GM18907 (cell line): ENCODE measurements around the gene KCNT1.

Source experiments
- ATAC-seq: cut with Tn5 transposase; IDR thresholded peaks from one replicate; pipeline ENCODE4 v1.9.1; 2021; ENCODE audit warnings: mild to moderate bottlenecking, moderate library complexity; ENCODE audit not compliant: unreplicated experiment

The KCNT1 gene

GRCh38 chr9:135777623-135778177 is 75.7 kb downstream of the KCNT1 start:
- ATAC-seq: no peak

DNA sequence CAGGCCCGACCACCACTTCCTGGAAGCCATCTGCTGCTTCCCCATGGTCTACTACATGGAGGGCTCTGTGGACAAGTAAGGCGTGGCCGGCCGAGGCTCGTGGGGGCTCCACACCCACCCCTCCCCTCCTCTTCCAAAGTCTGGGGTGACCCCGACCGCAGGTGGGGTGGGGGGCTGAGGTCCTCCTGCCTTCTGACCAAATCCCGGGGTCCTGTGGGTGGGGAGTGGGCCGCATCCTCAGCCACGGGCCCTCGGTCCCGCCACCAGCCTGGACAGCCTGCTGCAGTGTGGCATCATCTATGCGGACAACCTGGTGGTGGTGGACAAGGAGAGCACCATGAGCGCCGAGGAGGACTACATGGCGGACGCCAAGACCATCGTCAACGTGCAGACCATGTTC is 76.4 kb downstream of the KCNT1 start:
- ATAC-seq: no peak

- no peak for ATAC-seq
Observed at GRCh38 chr9:135779571-135779970, 77.6 kb downstream of the KCNT1 start.

GRCh38 chr9:135780086-135780485 is 78.1 kb downstream of the KCNT1 start:
- ATAC-seq: no peak

DNA sequence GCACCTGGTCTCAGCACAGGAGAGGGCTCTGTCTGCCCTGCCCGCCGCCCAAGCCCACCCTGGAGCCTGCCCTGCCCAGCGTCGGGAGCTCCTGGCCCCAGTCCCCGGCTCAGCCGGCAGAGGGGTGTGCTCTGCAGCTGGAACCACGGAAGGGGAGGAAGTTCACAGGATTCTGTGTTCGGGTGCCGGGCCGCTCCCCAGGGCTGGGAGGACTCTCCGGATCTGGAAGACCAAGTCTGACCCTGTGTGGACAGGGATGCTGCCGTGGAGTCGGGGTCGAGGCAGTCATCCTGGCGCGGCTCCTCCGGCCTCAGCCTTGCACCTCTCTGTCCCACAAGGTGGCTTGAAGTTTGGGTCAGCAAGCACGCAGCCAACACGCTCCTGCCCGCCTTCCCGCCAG is 78.6 kb downstream of the KCNT1 start:
- no peak for ATAC-seq

- no peak for ATAC-seq
Observed at GRCh38 chr9:135782946-135783345, 81.0 kb downstream of the KCNT1 start.

DNA sequence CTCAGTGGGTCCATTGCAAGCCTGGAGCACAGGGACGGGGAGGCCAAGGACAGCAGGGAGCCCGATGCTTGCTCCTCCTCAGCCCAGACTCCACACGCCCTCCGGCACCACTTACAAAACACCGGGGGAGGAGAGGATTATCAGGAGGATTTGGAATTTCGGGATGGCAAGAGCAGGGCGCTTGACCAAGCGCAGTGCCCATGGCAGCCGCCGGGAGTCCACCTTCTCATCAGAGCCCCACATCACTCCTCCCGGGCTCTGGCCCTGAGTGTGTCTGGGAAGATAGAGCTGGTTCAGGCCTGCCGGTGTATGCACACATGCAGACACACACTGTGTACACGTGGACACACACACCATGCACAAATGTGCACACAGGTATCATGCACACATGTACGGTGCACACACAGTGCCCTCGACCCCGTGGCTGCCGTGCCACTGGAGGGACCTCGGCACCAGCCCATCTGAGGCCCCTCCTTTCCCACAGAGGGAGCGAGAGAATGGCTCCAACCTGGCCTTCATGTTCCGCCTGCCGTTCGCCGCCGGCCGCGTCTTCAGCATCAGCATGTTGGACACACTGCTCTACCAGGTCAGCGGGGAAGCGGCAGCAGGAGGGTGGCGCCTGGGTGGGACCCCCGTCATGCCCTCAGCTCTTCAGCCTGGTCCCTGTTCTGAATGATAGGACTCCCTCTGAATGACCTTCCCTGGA is 81.7 kb downstream of the KCNT1 start:
- ATAC-seq: no peak

DNA sequence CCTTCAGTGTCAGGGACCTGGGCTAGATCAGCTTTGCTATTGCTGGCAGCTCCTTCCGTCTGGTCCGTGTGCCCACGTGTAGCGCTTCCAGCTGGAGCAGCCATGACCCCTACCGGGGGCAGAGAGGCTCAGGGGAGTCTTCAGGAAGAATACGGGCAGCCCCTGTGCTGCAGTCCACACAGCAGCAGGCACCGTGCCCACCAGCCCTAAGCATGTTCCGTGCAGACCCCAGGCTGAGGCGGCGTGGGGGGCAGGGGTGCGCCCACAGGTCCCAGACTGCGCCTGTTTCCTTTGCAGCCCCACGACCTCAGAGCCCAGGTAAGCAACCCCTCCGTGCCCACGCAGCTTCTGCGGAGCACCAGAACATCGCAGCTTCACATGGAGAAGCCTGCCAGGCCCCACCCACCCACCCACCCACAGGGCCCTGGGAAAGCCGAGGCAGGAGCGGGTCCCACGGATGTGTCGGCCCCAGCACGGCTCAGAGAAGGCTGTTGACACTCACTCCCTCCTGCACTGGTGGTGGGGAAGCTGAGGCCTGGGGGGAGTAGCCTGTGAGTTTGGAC is 83.1 kb downstream of the KCNT1 start:
- no peak for ATAC-seq

GRCh38 chr9:135786146-135786690 is 84.2 kb downstream of the KCNT1 start:
- ATAC-seq: no peak

DNA sequence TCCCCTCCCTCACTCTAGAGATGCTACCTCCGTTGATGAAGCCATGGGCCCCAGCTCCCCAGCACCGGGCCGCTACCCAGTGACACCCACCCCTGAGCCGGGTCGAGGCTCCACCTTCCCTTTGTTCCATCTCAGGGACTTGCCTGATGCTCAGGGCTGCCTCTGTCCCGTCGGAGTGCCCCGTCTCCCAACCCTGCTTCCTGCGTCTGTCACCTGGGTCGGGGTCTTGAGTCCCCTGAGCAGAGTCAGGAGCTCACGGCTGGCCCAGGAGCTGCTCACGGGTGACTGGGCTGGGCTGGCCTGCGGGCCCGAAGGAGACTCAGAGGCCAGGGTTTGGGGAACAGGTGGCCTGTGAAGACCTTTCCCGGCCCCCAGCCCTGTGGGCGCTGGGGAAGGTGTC is 85.3 kb downstream of the KCNT1 start:
- no peak for ATAC-seq

DNA sequence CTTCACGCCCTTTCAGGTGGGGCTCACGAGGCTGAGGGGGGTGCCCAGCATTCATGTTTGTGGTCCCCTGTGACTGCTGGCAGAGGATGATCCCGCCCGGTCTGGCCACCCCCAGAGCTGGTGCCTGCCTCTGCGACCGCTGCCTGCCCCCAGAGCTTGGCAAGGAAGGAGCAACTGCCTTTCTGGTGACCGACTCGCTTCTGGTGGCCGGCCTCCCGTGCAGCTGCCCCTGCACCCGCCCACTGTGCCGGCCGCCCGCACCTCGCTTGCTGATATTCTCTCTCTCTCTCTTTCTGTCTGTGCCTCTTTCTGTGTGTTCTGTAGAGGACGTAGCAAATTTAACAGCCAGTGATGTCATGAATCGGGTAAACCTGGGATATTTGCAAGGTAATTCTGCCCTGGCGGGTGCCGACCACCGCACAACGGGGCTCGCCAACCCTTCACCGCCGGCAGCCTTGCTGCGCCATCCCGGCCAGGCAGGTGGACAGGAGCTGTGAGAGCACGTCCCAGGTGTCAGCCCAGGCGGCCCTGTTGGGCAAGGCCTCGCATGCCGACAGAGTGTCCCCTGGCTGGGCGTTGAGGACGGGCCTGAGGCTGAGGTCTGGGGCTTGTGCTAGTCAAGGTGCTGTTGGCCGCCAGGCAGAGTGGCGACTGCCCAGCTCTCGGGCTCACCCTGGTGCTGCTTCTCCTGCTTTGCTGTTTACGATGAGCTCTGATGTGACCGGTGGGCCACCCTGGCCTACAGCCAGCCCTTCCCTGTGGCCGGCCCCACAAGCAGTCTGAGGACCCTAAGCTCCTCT is 86.0 kb downstream of the KCNT1 start:
- ATAC-seq: no peak

DNA sequence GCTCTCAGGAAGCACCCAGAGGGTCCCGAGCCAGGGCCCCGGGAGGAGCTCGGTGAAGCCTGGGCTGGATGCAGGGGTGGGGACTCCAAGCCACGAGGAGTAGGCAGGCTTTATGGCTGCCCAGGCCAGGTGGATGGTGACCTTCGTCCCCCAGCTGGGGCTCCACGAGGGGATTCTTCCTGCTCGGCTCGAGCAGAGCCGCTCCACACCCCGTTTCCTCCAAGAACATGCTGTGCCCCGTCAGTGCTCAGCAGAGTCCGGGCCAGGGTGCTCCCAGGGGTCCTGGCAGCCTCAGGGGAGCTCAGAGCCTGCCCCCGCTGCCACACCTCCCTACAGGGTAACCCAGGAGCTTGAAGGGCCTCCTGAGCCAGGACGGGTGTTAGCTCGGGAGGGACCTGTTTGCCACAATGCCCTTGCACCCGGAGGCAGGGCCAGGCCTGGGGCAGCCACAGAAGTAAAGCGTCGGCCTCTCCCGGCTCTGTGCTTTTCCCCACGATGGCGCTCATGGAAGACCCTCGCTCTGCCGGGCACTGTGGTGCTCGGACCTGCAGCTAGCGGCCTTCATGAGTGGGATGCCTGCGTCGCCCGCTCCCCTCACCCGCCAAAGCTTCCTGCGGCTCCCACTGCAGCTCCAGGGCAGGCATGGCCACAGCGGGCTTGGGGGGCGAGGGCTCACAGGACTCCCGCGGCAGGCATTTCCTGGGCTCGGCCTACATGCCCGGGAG is 86.8 kb downstream of the KCNT1 start:
- ATAC-seq: no peak

DNA sequence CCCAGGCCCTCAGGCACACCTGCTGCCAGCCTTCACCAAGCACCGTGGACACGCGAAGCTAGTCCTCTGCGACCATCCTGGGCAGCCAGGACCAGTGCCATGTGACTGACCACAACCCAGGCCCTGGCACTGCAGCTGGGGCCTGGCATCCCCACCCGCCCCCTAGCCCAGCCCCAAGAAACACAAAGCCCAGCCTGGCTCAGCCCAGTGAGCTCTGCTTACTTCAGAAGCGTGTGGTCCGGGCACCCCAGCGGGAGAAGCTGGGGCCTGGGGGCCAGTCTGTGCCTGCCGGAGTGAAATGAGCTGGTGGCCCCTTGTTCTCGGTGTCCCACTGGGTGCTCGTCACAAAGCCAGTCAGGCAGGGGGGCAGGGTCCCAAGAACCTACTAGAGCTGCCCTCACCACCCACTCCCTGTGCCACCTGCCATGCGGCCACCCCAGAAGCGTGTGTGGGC is 87.9 kb downstream of the KCNT1 start:
- ATAC-seq: no peak

DNA sequence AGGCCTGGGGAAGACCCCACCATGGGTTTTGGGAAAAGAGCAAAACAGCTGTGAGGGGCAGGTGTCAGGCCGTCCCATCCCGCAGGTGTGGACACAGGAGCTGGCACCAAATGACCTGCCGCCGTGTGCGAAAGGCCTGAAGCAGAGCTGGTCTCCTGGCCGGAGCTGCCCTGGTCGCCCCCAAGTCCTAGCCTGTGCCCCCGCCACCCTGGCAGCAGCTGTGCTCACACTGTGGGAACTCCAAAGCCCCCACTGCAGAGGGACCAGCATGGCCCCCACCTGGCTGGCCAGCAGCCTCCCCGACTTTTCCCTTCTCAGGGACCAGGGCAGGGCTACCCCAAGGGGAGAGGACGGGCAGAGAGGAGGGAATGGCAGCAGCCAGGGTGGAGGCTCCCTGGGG is 88.4 kb downstream of the KCNT1 start:
- no peak for ATAC-seq

DNA sequence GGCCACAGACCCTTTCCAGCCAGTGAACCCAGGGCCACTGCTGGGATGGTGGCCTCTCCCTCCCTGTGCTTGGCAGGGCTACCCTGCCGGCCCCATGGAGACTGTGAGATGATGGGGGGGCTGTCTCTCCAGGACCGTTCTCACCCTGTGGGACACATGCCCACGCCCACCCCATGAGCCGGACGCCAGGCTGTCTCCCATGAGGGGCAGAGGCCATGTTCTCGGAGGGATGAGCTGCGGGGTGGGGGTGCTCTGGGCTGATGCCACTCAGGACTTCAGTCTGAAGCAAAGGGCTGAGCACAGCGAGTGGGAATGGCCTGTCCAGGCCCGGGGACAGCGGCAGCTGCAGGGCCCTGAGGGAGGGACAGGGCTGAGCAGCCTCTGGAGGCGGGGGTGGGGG is 88.9 kb downstream of the KCNT1 start:
- ATAC-seq: no peak

DNA sequence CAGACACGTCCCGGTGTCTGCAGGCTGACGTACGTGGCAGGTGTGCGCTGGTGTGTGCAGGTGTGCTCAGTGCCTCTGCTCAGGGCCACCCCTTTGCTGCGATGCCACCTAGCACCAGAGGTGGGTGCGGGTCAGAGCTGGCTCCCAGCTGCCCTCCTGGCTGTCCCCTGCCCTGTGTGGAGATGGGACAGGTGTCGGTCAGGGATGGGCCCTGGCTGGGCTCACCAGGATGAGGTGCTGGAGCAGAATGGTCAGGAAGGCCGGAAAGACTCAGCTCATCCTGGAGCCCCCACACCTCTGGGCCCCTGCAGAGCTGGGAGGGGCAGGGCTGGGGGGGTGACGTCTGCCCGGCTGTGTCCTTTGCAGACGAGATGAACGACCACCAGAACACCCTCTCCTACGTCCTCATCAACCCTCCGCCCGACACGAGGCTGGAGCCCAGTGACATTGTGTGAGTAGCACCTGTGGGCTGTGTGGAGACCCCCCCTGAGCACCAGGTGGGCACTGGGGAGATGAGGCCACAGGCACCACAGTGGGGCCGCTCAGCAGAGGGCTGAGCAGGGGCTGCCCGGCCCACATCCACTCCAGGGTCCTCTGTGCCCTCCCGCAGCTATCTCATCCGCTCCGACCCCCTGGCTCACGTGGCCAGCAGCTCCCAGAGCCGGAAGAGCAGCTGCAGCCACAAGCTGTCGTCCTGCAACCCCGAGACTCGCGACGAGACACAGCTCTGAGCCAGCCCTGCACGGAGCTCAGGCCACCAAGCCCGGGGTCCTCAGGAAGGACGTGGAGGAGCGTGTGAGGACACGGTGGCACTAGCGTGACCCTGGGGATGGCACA is 89.7 kb downstream of the KCNT1 start:
- no peak for ATAC-seq

DNA sequence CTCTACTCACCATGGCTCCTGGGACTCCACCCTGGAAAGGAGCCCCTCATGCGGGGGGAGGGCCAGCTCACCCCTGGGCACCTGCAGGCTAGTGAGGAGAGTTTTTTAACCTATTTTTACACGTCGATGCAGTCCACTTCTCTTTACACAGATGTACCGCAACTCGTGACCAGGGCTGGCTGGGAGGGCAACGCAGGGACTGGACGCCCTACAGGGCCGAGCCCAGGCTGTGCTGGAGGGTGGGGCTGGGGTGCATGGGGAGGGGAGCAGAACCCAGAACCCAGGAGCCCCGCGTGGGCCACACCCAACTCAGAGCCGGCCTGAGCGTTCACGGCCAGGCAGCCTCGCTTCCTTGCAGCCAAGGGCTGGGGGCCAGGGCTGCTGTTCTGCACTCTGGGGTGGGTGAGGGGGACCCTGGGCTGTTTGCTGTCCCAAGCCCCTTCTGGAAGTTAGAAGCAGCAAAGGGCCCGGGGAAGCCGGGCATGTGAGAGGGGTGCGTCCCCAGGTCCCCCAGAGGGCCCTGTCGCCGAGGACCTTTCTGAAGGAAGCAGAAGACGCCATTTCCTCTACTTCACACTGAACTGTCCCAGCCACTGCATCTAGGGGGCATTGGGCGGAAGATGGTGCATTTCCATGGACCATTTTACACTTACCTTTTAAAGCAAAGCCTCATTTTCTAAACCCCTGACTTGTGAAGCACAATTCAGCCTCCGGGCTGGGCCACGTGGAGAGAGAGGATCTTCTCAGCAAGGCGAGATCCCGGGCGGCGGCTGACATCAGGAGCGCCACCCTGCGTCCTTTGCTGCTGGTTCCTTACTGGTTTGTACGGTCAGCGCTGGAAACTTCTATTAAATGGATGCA is 90.5 kb downstream of the KCNT1 start:
- ATAC-seq: no peak

GRCh38 chr9:135793221-135794056 is 91.5 kb downstream of the KCNT1 start:
- ATAC-seq: no peak
